Osteoblast (primary cell): ENCODE data around the gene CDC34. TPM values are rescaled to one million over a fixed set of nuclear protein-coding genes. Genes with fewer than 3 reads are reported as not detected.

Experiments used
- DNase-seq: peaks from one replicate; pipeline ENCODE4 v3.0.0; 2011; ENCODE audit warnings: low spot score, mixed read lengths; ENCODE audit not compliant: insufficient read length; ENCODE audit errors: missing footprints
- H2AFZ ChIP-seq: 2 replicates; pipeline ENCODE4 v1.6.0; 2011; ENCODE audit warnings: mild to moderate bottlenecking, low read length
- H3K27ac ChIP-seq: 2 replicates; pipeline ENCODE4 v1.5.1; 2011; ENCODE audit warnings: mild to moderate bottlenecking, low read depth, low read length, moderate library complexity
- H3K27me3 ChIP-seq: 2 replicates; pipeline ENCODE4 v1.6.0; 2012; ENCODE audit warnings: mild to moderate bottlenecking, control low read depth, inconsistent platforms, low read length, moderate library complexity; ENCODE audit not compliant: insufficient read depth
- H3K36me3 ChIP-seq: 2 replicates; pipeline ENCODE4 v1.5.1; 2011; ENCODE audit warnings: mild to moderate bottlenecking, low read length, control low read depth, moderate library complexity; ENCODE audit not compliant: insufficient read depth
- H3K4me1 ChIP-seq: 2 replicates; pipeline ENCODE4 v1.5.1; 2011; ENCODE audit warnings: mild to moderate bottlenecking, low read length, control low read depth, moderate library complexity; ENCODE audit not compliant: insufficient read depth
- H3K4me2 ChIP-seq: 2 replicates; pipeline ENCODE4 v1.6.0; 2011; ENCODE audit warnings: mild to moderate bottlenecking, low read length; ENCODE audit not compliant: insufficient read depth
- H3K4me3 ChIP-seq: fragments of 200-600 bp; sonication (generic); 3 replicates; pipeline ENCODE4 v1.5.1; 2012; ENCODE audit warnings: mild to moderate bottlenecking, low read length, inconsistent platforms; ENCODE audit not compliant: insufficient read depth
- H3K79me2 ChIP-seq: 2 replicates; pipeline ENCODE4 v1.6.0; 2012; ENCODE audit warnings: mild to moderate bottlenecking, low read length, control low read depth, inconsistent platforms; ENCODE audit not compliant: insufficient read depth
- H3K9me3 ChIP-seq: 2 replicates; pipeline ENCODE4 v1.5.1; 2011; ENCODE audit warnings: low read depth, low read length, control low read depth
- H4K20me1 ChIP-seq: 2 replicates; pipeline ENCODE4 v1.6.0; 2012; ENCODE audit warnings: mild to moderate bottlenecking, low read length, control low read depth; ENCODE audit not compliant: insufficient read depth
- CTCF ChIP-seq: IDR thresholded peaks from 2 replicates; pipeline ENCODE4 v1.5.1; 2011; ENCODE audit warnings: mild to moderate bottlenecking, low read depth, low read length, moderate library complexity; ENCODE audit errors: extremely low read depth
- total RNA-seq: library from RNA; depleted of rRNA; stranded (reverse); fragments of >200 nt; gene quantifications from 2 replicates; pipeline ENCODE4 v1.2.3, GENCODE V29; 2012

Gene CDC34
- total RNA-seq, 1 donor, result 32.9 TPM

GRCh38 chr19:548886-549830 is 17.6 kb downstream of the CDC34 start:
- Histone ChIP-seq H3K4me3 (no peak overlapping the region), H3K27me3 (no peaks in the 10 kb centered on the region), H4K20me1 (no peaks in the 10 kb centered on the region), H3K4me1 (no peaks in the 10 kb centered on the region), H3K27ac (no peak overlapping the region), H3K36me3 (no peaks in the 10 kb centered on the region), H3K9me3 (no peaks in the 10 kb centered on the region), H2AFZ (no peak overlapping the region), H3K4me2 (no peak overlapping the region), H3K79me2 (no peaks in the 10 kb centered on the region)
- no peak for TF ChIP-seq CTCF
- peak; percentile 89 for DNase-seq

- H3K4me3 ChIP-seq, result no peak overlapping the region
- no peaks in the 10 kb centered on the region for H3K79me2 ChIP-seq
- H3K27ac ChIP-seq, result no peak overlapping the region
- H3K4me1 ChIP-seq, result no peaks in the 10 kb centered on the region
- TF ChIP-seq CTCF, result no peak
- H2AFZ ChIP-seq, result no peak overlapping the region
- H3K27me3 ChIP-seq, result no peaks in the 10 kb centered on the region
- no peaks in the 10 kb centered on the region for H3K36me3 ChIP-seq
- H3K9me3 ChIP-seq, result no peaks in the 10 kb centered on the region
- H3K4me2 ChIP-seq, result no peak overlapping the region
- no peak for DNase-seq
- H4K20me1 ChIP-seq, result no peaks in the 10 kb centered on the region
Observed at GRCh38 chr19:554817-555216, 23.3 kb downstream of the CDC34 start.

- no peak overlapping the region for H3K4me2 ChIP-seq
- no peak for TF ChIP-seq CTCF
- no peaks in the 10 kb centered on the region for H3K79me2 ChIP-seq
- no peak for DNase-seq
- no peaks in the 10 kb centered on the region for H3K9me3 ChIP-seq
- H3K36me3 ChIP-seq, result no peaks in the 10 kb centered on the region
- H3K4me1 ChIP-seq, result no peaks in the 10 kb centered on the region
- no peak overlapping the region for H3K27ac ChIP-seq
- H3K4me3 ChIP-seq, result no peak overlapping the region
- H2AFZ ChIP-seq, result no peak overlapping the region
- H4K20me1 ChIP-seq, result no peaks in the 10 kb centered on the region
- no peaks in the 10 kb centered on the region for H3K27me3 ChIP-seq
Observed at GRCh38 chr19:555474-555808, 23.9 kb downstream of the CDC34 start.

GRCh38 chr19:556611-557382 is 25.2 kb downstream of the CDC34 start:
- no peak for DNase-seq
- Histone ChIP-seq H4K20me1 (no peaks in the 10 kb centered on the region), H3K27ac (no peak overlapping the region), H3K79me2 (no peaks in the 10 kb centered on the region), H3K4me1 (no peaks in the 10 kb centered on the region), H3K9me3 (no peaks in the 10 kb centered on the region), H3K4me3 (no peak overlapping the region), H3K4me2 (no peak overlapping the region), H2AFZ (no peak overlapping the region), H3K27me3 (no peaks in the 10 kb centered on the region), H3K36me3 (no peaks in the 10 kb centered on the region)
- no peak for TF ChIP-seq CTCF
